ENCODE measurements around the gene SDF4.

GRCh38 chr1:1250786-1251284 is 19.0 kb upstream of the SDF4 start:
- TF ChIP-seq CTCF (conservative IDR thresholded peaks at IDR 0.05; ENCODE audit: low read depth in 2 of 2) (no peak), ZNF114 (CRISPR knock-in tag; IDR thresholded peaks at IDR 0.05) (no peak), REST (IDR thresholded peaks at IDR 0.05; ENCODE audit: unreplicated experiment) (no peak), POLR2AphosphoS5 (IDR thresholded peaks at IDR 0.05; ENCODE audit: low read depth) (no peak), EZH2 (IDR thresholded peaks at IDR 0.05; ENCODE audit: low read depth, unreplicated experiment) (no peak), CREB1 (CRISPR knock-in tag; IDR thresholded peaks at IDR 0.05; ENCODE audit: low read depth) (no peak), EZH2phosphoT487 (IDR thresholded peaks at IDR 0.05; ENCODE audit: unreplicated experiment) (no peak), NANOG (IDR thresholded peaks at IDR 0.05; ENCODE audit: borderline replicate concordance) (no peak), STAT1 (IDR thresholded peaks at IDR 0.05; ENCODE audit: unreplicated experiment) (no peak), JUNB (IDR thresholded peaks at IDR 0.05; ENCODE audit: unreplicated experiment) (no peak)
